H1 (cell line): ENCODE data around the gene VPS25.

Source experiments
- ASH2L ChIP-seq: fragments of 200-600, 300-600 bp; sonication (generic); IDR thresholded peaks from one replicate; pipeline ENCODE4 v1.7.1; 2017; ENCODE audit warnings: low read length
- CREB1 ChIP-seq: IDR thresholded peaks from 2 replicates; pipeline ENCODE4 v1.6.1; 2012; ENCODE audit warnings: inconsistent platforms
- CTBP2 ChIP-seq: IDR thresholded peaks from 2 replicates; pipeline ENCODE4 v1.7.0; 2011; ENCODE audit warnings: borderline replicate concordance, mild to moderate bottlenecking, moderate library complexity, mixed read lengths, low read length; ENCODE audit not compliant: insufficient read depth, insufficient read length
- JUND ChIP-seq: IDR thresholded peaks from 2 replicates; pipeline ENCODE4 v1.6.1; 2011; ENCODE audit warnings: mild to moderate bottlenecking, improper control_type of control experiment, low read length
- POLR2A ChIP-seq, 2 experiments: IDR thresholded peaks; 1 replicate in 1 of 2; 2 replicates in 1 of 2; pipeline ENCODE4 v1.6.1; 2011; ENCODE audit warnings: low read depth in 2 of 2, low read length in 2 of 2, mild to moderate bottlenecking in 2 of 2; ENCODE audit errors: control extremely low read depth in 1 of 2
- SIN3A ChIP-seq, 2 experiments: IDR thresholded peaks in 1 of 2; conservative IDR thresholded peaks in 1 of 2; 2 replicates each; pipeline ENCODE4 v1.6.1; 2011 to 2012; ENCODE audit warnings: low read length in 2 of 2, improper control_type of control experiment in 1 of 2, low read depth in 1 of 2, mild to moderate bottlenecking in 1 of 2
- SP1 ChIP-seq: IDR thresholded peaks from 2 replicates; pipeline ENCODE4 v1.6.1; 2011; ENCODE audit warnings: low read depth, low read length
- SP4 ChIP-seq: IDR thresholded peaks from 2 replicates; pipeline ENCODE4 v1.6.1; 2012; ENCODE audit warnings: low read length, inconsistent platforms
- TF ChIP-seq, protein P1 (sequence below), 3 experiments: IDR thresholded peaks; 1 replicate in 2 of 3; 2 replicates in 1 of 3; pipeline versions ENCODE4 v1.5.1 to v1.6.1; 2011; ENCODE audit warnings: low read length in 3 of 3, mild to moderate bottlenecking in 3 of 3, inconsistent platforms in 2 of 3, low read depth in 1 of 3, moderate library complexity in 1 of 3; ENCODE audit not compliant: insufficient read depth in 1 of 3; ENCODE audit errors: control extremely low read depth in 1 of 3
- TF ChIP-seq, protein P2 (sequence below): IDR thresholded peaks from 2 replicates; pipeline ENCODE4 v1.6.1; 2011; ENCODE audit warnings: low read length, improper control_type of control experiment
- TF ChIP-seq, protein P3 (sequence below): IDR thresholded peaks from 2 replicates; pipeline ENCODE4 v1.6.1; 2012; ENCODE audit warnings: low read length, inconsistent platforms

DNA sequence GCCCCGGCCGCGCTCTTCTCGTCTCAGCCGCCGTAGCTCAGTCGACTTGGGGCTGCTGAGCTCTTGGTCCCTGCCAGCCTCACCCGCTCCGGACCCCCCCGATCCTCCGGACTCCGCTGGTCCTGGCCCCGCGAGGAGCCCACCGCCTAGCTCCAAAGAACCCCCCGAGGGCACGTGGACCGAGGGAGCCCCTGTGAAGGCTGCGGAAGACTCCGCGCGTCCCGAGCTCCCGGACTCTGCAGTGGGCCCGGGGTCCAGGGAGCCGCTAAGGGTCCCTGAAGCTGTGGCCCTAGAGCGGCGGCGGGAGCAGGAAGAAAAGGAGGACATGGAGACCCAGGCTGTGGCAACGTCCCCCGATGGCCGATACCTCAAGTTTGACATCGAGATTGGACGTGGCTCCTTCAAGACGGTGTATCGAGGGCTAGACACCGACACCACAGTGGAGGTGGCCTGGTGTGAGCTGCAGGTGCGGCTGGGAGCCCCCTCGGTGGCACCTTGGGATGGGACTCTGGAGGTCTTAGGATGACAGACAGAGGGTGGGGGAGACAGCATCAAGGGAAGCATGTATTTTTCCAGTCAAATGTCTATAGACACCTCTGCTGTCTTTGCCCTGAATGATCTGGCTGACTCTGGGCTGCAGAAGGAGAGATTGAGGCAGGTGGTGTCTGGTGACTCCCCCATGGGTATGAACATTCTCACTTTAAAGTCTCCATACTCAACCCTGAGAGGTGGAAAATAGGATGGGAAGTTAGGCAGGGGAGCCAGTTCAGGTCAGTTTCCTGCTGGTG, 7.8 kb downstream of the VPS25 start:
- TF ChIP-seq, protein P1, sequence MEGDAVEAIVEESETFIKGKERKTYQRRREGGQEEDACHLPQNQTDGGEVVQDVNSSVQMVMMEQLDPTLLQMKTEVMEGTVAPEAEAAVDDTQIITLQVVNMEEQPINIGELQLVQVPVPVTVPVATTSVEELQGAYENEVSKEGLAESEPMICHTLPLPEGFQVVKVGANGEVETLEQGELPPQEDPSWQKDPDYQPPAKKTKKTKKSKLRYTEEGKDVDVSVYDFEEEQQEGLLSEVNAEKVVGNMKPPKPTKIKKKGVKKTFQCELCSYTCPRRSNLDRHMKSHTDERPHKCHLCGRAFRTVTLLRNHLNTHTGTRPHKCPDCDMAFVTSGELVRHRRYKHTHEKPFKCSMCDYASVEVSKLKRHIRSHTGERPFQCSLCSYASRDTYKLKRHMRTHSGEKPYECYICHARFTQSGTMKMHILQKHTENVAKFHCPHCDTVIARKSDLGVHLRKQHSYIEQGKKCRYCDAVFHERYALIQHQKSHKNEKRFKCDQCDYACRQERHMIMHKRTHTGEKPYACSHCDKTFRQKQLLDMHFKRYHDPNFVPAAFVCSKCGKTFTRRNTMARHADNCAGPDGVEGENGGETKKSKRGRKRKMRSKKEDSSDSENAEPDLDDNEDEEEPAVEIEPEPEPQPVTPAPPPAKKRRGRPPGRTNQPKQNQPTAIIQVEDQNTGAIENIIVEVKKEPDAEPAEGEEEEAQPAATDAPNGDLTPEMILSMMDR (IDR thresholded peaks at IDR 0.05; ENCODE audit: control extremely low read depth in 1 of 3, insufficient read depth in 1 of 3, low read depth in 1 of 3, low read length in 3 of 3): no peak
- TF ChIP-seq CTBP2 (no peak), JUND (no peak), SP1 (no peak), SP4 (no peak), SIN3A (conservative IDR thresholded peaks at IDR 0.05 in 1 of 2, IDR thresholded peaks at IDR 0.05 in 1 of 2; ENCODE audit: low read depth in 1 of 2, low read length in 2 of 2) (no peak), POLR2A (IDR thresholded peaks at IDR 0.05; ENCODE audit: control extremely low read depth in 1 of 2, low read depth in 2 of 2, low read length in 2 of 2) (no peak), CREB1 (no peak), ASH2L (no peak)
- TF ChIP-seq, protein P2, sequence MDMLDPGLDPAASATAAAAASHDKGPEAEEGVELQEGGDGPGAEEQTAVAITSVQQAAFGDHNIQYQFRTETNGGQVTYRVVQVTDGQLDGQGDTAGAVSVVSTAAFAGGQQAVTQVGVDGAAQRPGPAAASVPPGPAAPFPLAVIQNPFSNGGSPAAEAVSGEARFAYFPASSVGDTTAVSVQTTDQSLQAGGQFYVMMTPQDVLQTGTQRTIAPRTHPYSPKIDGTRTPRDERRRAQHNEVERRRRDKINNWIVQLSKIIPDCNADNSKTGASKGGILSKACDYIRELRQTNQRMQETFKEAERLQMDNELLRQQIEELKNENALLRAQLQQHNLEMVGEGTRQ: no peak
- TF ChIP-seq, protein P3, sequence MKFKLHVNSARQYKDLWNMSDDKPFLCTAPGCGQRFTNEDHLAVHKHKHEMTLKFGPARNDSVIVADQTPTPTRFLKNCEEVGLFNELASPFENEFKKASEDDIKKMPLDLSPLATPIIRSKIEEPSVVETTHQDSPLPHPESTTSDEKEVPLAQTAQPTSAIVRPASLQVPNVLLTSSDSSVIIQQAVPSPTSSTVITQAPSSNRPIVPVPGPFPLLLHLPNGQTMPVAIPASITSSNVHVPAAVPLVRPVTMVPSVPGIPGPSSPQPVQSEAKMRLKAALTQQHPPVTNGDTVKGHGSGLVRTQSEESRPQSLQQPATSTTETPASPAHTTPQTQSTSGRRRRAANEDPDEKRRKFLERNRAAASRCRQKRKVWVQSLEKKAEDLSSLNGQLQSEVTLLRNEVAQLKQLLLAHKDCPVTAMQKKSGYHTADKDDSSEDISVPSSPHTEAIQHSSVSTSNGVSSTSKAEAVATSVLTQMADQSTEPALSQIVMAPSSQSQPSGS: no peak
